HCT116 (cell line): ENCODE measurements around the gene RTL10. TPM values are rescaled to one million over a fixed set of nuclear protein-coding genes. Genes with fewer than 3 reads are reported as not detected.

Experiments
- ATAC-seq: fragments of 200-7000 bp; cut with Tn5 transposase; 2 replicates; pipeline ENCODE4 v1.9.1; 2020; ENCODE audit warnings: mild to moderate bottlenecking, moderate library complexity
- BruUV-seq: library from RNA; stranded (reverse); fragments of 400-500 nt; replicated peaks from 2 replicates; lab custom pipeline; 2021; lab: Mats Ljungman, UMichigan
- CTCF ChIA-PET: fragments of 300-600 bp; sonication (Branson Sonifier 250); formaldehyde crosslinking; loops from one replicate; lab custom pipeline; 2021; ENCODE audit warnings: antibody characterized with exemption; lab: Charles Lee
- POLR2A ChIA-PET: fragments of 300-600, 350-600 bp; sonication (Branson Sonifier 250); formaldehyde crosslinking; loops from one replicate; lab custom pipeline; 2021; ENCODE audit warnings: antibody characterized with exemption; lab: Charles Lee
- RAD21 ChIA-PET, 2 experiments: fragments of 300-600 bp; sonication (Branson Sonifier 250); formaldehyde crosslinking; loops; one replicate each; lab custom pipeline; 2023; ENCODE audit warnings: low total read pairs in 2 of 2; ENCODE audit not compliant: uncharacterized antibody in 2 of 2, unreplicated experiment in 2 of 2, low non-redundant PET in 1 of 2; lab: Charles Lee
- DNase-seq: peaks from one replicate; pipeline ENCODE4 v3.0.0-alpha.2; 2010; ENCODE audit warnings: low read depth, low spot score
- H2AFZ ChIP-seq: fragments of 200-600 bp; shearing (Covaris generic), sonication (generic); 2 replicates; pipeline ENCODE4 v1.6.1; 2017; ENCODE audit warnings: low read depth, mixed run types, mixed read lengths, antibody characterized with exemption, low read length; ENCODE audit not compliant: poor library complexity, severe bottlenecking
- H3K27ac ChIP-seq: 2 replicates; pipeline ENCODE4 v1.5.1; 2012; ENCODE audit warnings: low read depth, low read length
- H3K27me3 ChIP-seq: fragments of 200-600 bp; sonication (generic); 2 replicates; pipeline ENCODE4 v1.6.1; 2016; ENCODE audit warnings: mixed run types, low read length, mixed read lengths; ENCODE audit not compliant: insufficient read depth
- H3K36me3 ChIP-seq, 2 experiments: fragments of 200-500 bp in 1 of 2; fragments of 200-600 bp in 1 of 2; sonication (Bioruptor generic) in 1 of 2; sonication (generic) in 1 of 2; 2 replicates each; pipeline versions ENCODE4 v1.5.1 to v1.6.1; 2014 to 2016; ENCODE audit warnings: low read length in 2 of 2, inconsistent platforms in 1 of 2, mixed read lengths in 1 of 2, mixed run types in 1 of 2; ENCODE audit not compliant: insufficient read depth in 2 of 2, control insufficient read depth in 1 of 2
- H3K4me1 ChIP-seq, 2 experiments: fragments of 200-600 bp in 1 of 2; sonication (generic) in 1 of 2; 2 replicates each; pipeline versions ENCODE4 v1.5.1 to v1.6.1; 2012 to 2017; ENCODE audit warnings: low read length in 2 of 2, inconsistent platforms in 1 of 2, mild to moderate bottlenecking in 1 of 2, mixed read lengths in 1 of 2, mixed run types in 1 of 2, moderate library complexity in 1 of 2; ENCODE audit not compliant: insufficient read depth in 2 of 2, control insufficient read depth in 1 of 2
- H3K4me2 ChIP-seq: fragments of 200-600 bp; sonication (generic); 2 replicates; pipeline ENCODE4 v1.6.1; 2017; ENCODE audit warnings: mixed run types, low read length, mixed read lengths
- H3K4me3 ChIP-seq, 2 experiments: fragments of 200-600 bp in 1 of 2; sonication (generic) in 1 of 2; replicated peaks in 1 of 2; 2 replicates each; pipeline ENCODE4 v1.5.1; 2011 to 2016; ENCODE audit warnings: low read length in 2 of 2, control low read depth in 1 of 2, low read depth in 1 of 2, mild to moderate bottlenecking in 1 of 2, mixed read lengths in 1 of 2, mixed run types in 1 of 2
- H3K79me2 ChIP-seq: fragments of 200-600 bp; sonication (generic); 2 replicates; pipeline ENCODE4 v1.6.1; 2017; ENCODE audit warnings: mild to moderate bottlenecking, mixed run types, low read length, moderate library complexity, mixed read lengths; ENCODE audit not compliant: insufficient read depth
- H3K9ac ChIP-seq: fragments of 200-600 bp; sonication (generic); 2 replicates; pipeline ENCODE4 v1.6.1; 2016; ENCODE audit warnings: low read length, mixed read lengths
- H3K9me2 ChIP-seq: fragments of 200-600 bp; sonication (generic), shearing (Covaris generic); 2 replicates; pipeline ENCODE4 v1.6.1; 2017; ENCODE audit warnings: mixed run types, mild to moderate bottlenecking, moderate library complexity; ENCODE audit not compliant: insufficient read depth
- H3K9me3 ChIP-seq, 2 experiments: fragments of 200-500 bp in 1 of 2; fragments of 200-600 bp in 1 of 2; sonication (Bioruptor generic) in 1 of 2; sonication (generic) in 1 of 2; 2 replicates each; pipeline ENCODE4 v1.6.1; 2014 to 2017; ENCODE audit warnings: low read length in 2 of 2, mixed read lengths in 2 of 2, inconsistent platforms in 1 of 2, low read depth in 1 of 2, mild to moderate bottlenecking in 1 of 2, mixed run types in 1 of 2, moderate library complexity in 1 of 2; ENCODE audit not compliant: control insufficient read depth in 1 of 2, insufficient read depth in 1 of 2
- H4K20me1 ChIP-seq: fragments of 200-600 bp; sonication (generic), shearing (Covaris generic); 2 replicates; pipeline ENCODE4 v1.6.1; 2017; ENCODE audit warnings: mixed run types, mild to moderate bottlenecking, moderate library complexity; ENCODE audit not compliant: insufficient read depth
- CBX3 ChIP-seq: IDR thresholded peaks from 2 replicates; pipeline ENCODE4 v1.6.1; 2012; ENCODE audit warnings: low read depth
- CEBPB ChIP-seq: IDR thresholded peaks from 2 replicates; pipeline ENCODE4 v1.6.1; 2012; ENCODE audit warnings: low read depth
- EGR1 ChIP-seq: IDR thresholded peaks from 2 replicates; pipeline ENCODE4 v1.6.1; 2012; ENCODE audit warnings: low read depth
- ELF1 ChIP-seq: IDR thresholded peaks from 2 replicates; pipeline ENCODE4 v1.6.1; 2012; ENCODE audit warnings: low read depth, borderline replicate concordance
- EZH2phosphoT487 ChIP-seq: fragments of 200-600 bp; IDR thresholded peaks from 2 replicates; pipeline ENCODE4 v1.6.1; 2018; ENCODE audit warnings: antibody characterized with exemption, borderline replicate concordance
- FOSL1 ChIP-seq: IDR thresholded peaks from 2 replicates; pipeline ENCODE4 v1.6.1; 2012; ENCODE audit warnings: low read depth
- JUND ChIP-seq: IDR thresholded peaks from 2 replicates; pipeline ENCODE4 v1.6.1; 2012
- POLR2A ChIP-seq: IDR thresholded peaks from 2 replicates; pipeline ENCODE4 v1.7.0; 2011; ENCODE audit warnings: borderline replicate concordance; ENCODE audit not compliant: insufficient read depth, insufficient read length; ENCODE audit errors: extremely low read depth
- POLR2AphosphoS5 ChIP-seq: IDR thresholded peaks from 2 replicates; pipeline ENCODE4 v1.6.1; 2011; ENCODE audit warnings: mild to moderate bottlenecking, low read depth, low read length, moderate library complexity
- RAD21 ChIP-seq: IDR thresholded peaks from 2 replicates; pipeline ENCODE4 v1.6.1; 2012; ENCODE audit warnings: low read depth, mild to moderate bottlenecking
- SIN3A ChIP-seq: IDR thresholded peaks from 2 replicates; pipeline ENCODE4 v1.6.1; 2012; ENCODE audit warnings: low read depth
- TCF7L2 ChIP-seq: IDR thresholded peaks from 2 replicates; pipeline ENCODE4 v1.7.0; 2011; ENCODE audit warnings: borderline replicate concordance, inconsistent platforms; ENCODE audit not compliant: insufficient read depth, insufficient read length; ENCODE audit errors: extremely low read depth
- YY1 ChIP-seq: IDR thresholded peaks from 2 replicates; pipeline ENCODE4 v1.6.1; 2011; ENCODE audit warnings: low read length, low read depth, moderate library complexity, mild to moderate bottlenecking; ENCODE audit not compliant: insufficient replicate concordance; ENCODE audit errors: extremely low read depth
- ZFX ChIP-seq: fragments of 450-650 bp; IDR thresholded peaks from 2 replicates; pipeline ENCODE4 v1.6.1; 2017
- ZNF274 ChIP-seq: fragments of 200-500 bp; sonication (Bioruptor generic); IDR thresholded peaks from 2 replicates; pipeline ENCODE4 v1.6.1; 2014; ENCODE audit warnings: mild to moderate bottlenecking, low read depth, low read length, inconsistent platforms
- intact Hi-C: fragments of 100-400 bp; cut with micrococcal nuclease; formaldehyde crosslinking; loops from 2 replicates; pipeline ENCODE4 v1.10.0; 2022
- total RNA-seq: library from RNA; stranded (reverse); gene quantifications from one replicate; pipeline ENCODE4 v1.2.1, GENCODE V29; 2021; ENCODE audit not compliant: unreplicated experiment
- TF ChIP-seq, protein P1 (sequence below): IDR thresholded peaks from 2 replicates; pipeline ENCODE4 v1.6.1; 2011; ENCODE audit warnings: mild to moderate bottlenecking, low read length, moderate library complexity; ENCODE audit not compliant: insufficient replicate concordance; ENCODE audit errors: extremely low read depth
- TF ChIP-seq, protein P2 (sequence below): IDR thresholded peaks from 2 replicates; pipeline ENCODE4 v1.6.1; 2012
- TF ChIP-seq, protein P3 (sequence below), 3 experiments: fragments of 200-600 bp in 1 of 3; sonication (generic) in 1 of 3; IDR thresholded peaks in 2 of 3; conservative IDR thresholded peaks in 1 of 3; 2 replicates each; pipeline ENCODE4 v1.5.1; 2012 to 2017; ENCODE audit warnings: low read depth in 2 of 3, low read length in 2 of 3, antibody characterized with exemption in 1 of 3, borderline replicate concordance in 1 of 3, control low read depth in 1 of 3, mild to moderate bottlenecking in 1 of 3, mixed read lengths in 1 of 3, mixed run types in 1 of 3, moderate library complexity in 1 of 3; ENCODE audit not compliant: insufficient read depth in 1 of 3
- TF ChIP-seq, protein P4 (sequence below): IDR thresholded peaks from 2 replicates; pipeline ENCODE4 v1.6.1; 2012; ENCODE audit warnings: low read depth

Gene RTL10
- total RNA-seq, 1 experiment from 2014 or later: 24.6 TPM

DNA sequence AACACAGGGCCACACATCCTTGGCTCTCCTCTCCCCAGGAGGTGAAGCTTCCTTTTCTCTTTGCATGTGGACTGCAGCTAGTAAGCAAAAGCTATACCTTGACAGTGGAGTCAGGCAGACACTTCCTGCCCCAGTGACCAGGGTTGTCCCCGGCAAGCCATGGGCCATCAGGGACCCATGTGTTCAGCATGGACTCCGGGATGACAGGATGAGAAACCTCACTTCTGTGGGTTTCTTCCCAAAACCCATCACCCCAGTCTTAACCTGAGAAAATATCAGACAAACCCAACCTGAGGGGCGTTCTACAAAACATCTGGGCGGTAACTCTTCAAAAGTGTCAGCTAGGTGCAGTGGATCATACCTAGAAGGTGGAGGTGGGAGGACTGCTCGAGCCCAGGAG, 40.2 kb downstream of the RTL10 start:
- TF ChIP-seq CBX3 (no peak), EZH2phosphoT487 (no peak), JUND (no peak), ZFX (no peak), RAD21 (no peak), ELF1 (no peak), YY1 (no peak), TCF7L2 (no peak), SIN3A (no peak), ZNF274 (no peak), CEBPB (no peak), POLR2A (no peak), EGR1 (no peak), FOSL1 (no peak), POLR2AphosphoS5 (no peak)
- TF ChIP-seq, protein P1, sequence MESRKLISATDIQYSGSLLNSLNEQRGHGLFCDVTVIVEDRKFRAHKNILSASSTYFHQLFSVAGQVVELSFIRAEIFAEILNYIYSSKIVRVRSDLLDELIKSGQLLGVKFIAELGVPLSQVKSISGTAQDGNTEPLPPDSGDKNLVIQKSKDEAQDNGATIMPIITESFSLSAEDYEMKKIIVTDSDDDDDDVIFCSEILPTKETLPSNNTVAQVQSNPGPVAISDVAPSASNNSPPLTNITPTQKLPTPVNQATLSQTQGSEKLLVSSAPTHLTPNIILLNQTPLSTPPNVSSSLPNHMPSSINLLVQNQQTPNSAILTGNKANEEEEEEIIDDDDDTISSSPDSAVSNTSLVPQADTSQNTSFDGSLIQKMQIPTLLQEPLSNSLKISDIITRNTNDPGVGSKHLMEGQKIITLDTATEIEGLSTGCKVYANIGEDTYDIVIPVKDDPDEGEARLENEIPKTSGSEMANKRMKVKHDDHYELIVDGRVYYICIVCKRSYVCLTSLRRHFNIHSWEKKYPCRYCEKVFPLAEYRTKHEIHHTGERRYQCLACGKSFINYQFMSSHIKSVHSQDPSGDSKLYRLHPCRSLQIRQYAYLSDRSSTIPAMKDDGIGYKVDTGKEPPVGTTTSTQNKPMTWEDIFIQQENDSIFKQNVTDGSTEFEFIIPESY: no peak
- TF ChIP-seq, protein P2, sequence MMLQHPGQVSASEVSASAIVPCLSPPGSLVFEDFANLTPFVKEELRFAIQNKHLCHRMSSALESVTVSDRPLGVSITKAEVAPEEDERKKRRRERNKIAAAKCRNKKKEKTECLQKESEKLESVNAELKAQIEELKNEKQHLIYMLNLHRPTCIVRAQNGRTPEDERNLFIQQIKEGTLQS: no peak
- TF ChIP-seq, protein P3, sequence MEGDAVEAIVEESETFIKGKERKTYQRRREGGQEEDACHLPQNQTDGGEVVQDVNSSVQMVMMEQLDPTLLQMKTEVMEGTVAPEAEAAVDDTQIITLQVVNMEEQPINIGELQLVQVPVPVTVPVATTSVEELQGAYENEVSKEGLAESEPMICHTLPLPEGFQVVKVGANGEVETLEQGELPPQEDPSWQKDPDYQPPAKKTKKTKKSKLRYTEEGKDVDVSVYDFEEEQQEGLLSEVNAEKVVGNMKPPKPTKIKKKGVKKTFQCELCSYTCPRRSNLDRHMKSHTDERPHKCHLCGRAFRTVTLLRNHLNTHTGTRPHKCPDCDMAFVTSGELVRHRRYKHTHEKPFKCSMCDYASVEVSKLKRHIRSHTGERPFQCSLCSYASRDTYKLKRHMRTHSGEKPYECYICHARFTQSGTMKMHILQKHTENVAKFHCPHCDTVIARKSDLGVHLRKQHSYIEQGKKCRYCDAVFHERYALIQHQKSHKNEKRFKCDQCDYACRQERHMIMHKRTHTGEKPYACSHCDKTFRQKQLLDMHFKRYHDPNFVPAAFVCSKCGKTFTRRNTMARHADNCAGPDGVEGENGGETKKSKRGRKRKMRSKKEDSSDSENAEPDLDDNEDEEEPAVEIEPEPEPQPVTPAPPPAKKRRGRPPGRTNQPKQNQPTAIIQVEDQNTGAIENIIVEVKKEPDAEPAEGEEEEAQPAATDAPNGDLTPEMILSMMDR (IDR thresholded peaks at IDR 0.05 in 2 of 3, conservative IDR thresholded peaks at IDR 0.05 in 1 of 3; ENCODE audit: borderline replicate concordance in 1 of 3, insufficient read depth in 1 of 3, low read depth in 2 of 3, low read length in 2 of 3): no peak
- TF ChIP-seq, protein P4, sequence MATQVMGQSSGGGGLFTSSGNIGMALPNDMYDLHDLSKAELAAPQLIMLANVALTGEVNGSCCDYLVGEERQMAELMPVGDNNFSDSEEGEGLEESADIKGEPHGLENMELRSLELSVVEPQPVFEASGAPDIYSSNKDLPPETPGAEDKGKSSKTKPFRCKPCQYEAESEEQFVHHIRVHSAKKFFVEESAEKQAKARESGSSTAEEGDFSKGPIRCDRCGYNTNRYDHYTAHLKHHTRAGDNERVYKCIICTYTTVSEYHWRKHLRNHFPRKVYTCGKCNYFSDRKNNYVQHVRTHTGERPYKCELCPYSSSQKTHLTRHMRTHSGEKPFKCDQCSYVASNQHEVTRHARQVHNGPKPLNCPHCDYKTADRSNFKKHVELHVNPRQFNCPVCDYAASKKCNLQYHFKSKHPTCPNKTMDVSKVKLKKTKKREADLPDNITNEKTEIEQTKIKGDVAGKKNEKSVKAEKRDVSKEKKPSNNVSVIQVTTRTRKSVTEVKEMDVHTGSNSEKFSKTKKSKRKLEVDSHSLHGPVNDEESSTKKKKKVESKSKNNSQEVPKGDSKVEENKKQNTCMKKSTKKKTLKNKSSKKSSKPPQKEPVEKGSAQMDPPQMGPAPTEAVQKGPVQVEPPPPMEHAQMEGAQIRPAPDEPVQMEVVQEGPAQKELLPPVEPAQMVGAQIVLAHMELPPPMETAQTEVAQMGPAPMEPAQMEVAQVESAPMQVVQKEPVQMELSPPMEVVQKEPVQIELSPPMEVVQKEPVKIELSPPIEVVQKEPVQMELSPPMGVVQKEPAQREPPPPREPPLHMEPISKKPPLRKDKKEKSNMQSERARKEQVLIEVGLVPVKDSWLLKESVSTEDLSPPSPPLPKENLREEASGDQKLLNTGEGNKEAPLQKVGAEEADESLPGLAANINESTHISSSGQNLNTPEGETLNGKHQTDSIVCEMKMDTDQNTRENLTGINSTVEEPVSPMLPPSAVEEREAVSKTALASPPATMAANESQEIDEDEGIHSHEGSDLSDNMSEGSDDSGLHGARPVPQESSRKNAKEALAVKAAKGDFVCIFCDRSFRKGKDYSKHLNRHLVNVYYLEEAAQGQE: no peak
- Histone ChIP-seq H3K79me2 (no peaks in the 10 kb centered on the region), H3K27me3 (no peaks in the 10 kb centered on the region), H3K4me3 (no peak overlapping the region), H3K36me3 (no peaks in the 10 kb centered on the region), H3K9me2 (no peaks in the 10 kb centered on the region), H3K27ac (no peak overlapping the region), H2AFZ (no peak overlapping the region), H3K4me1 (no peaks in the 10 kb centered on the region), H3K9ac (no peak overlapping the region), H3K4me2 (no peak overlapping the region), H4K20me1 (no peaks in the 10 kb centered on the region), H3K9me3 (no peaks in the 10 kb centered on the region)
- CTCF ChIA-PET: no interaction called here
- intact Hi-C loops: no loop called here
- RAD21 ChIA-PET: no interaction called here
- POLR2A ChIA-PET: no interaction called here
- no TSS peak for BruUV-seq
- DNase-seq (no peak), ATAC-seq (no peak)
